WTC11 (cell line): ENCODE data around the gene PRAC2. TPM values are rescaled to one million over a fixed set of nuclear protein-coding genes. Genes with fewer than 3 reads are reported as not detected.

Source experiments
- ATAC-seq: fragments of 200-7000 bp; cut with Tn5 transposase; 2 replicates; pipeline ENCODE4 v1.10.0; 2021; ENCODE audit warnings: mild to moderate bottlenecking, moderate library complexity
- CTCF ChIA-PET: fragments of 300-600 bp; sonication (Branson Sonifier 250); formaldehyde crosslinking; loops from one replicate; lab custom pipeline; 2021; ENCODE audit warnings: antibody characterized with exemption; lab: Charles Lee
- POLR2A ChIA-PET: fragments of 350-600 bp; sonication (Branson Sonifier 250); formaldehyde crosslinking; loops from one replicate; lab custom pipeline; 2021; ENCODE audit warnings: antibody characterized with exemption; lab: Charles Lee
- DNase-seq: peaks from one replicate; pipeline ENCODE4 v3.0.0; 2021; ENCODE audit warnings: low spot score
- H3K27ac Mint-ChIP-seq: 2 replicates; pipeline ENCODE4 v1.8.0; 2021; ENCODE audit warnings: mixed read lengths
- H3K27me3 Mint-ChIP-seq: 2 replicates; pipeline ENCODE4 v1.8.0; 2021; ENCODE audit warnings: low read depth, mild to moderate bottlenecking, moderate library complexity, mixed read lengths
- H3K36me3 Mint-ChIP-seq: 2 replicates; pipeline ENCODE4 v1.8.0; 2021; ENCODE audit warnings: mixed read lengths
- H3K4me1 Mint-ChIP-seq: 2 replicates; pipeline ENCODE4 v1.8.0; 2022; ENCODE audit warnings: mixed read lengths
- H3K4me3 Mint-ChIP-seq: 2 replicates; pipeline ENCODE4 v1.8.0; 2021; ENCODE audit warnings: mild to moderate bottlenecking, moderate library complexity, mixed read lengths
- H3K9me3 Mint-ChIP-seq: 2 replicates; pipeline ENCODE4 v1.8.0; 2021; ENCODE audit warnings: mixed read lengths
- AFF4 ChIP-seq: sonication (generic); formaldehyde crosslinking; IDR thresholded peaks from 2 replicates; pipeline ENCODE4 v1.8.1; 2023; ENCODE audit warnings: mild to moderate bottlenecking, missing genetic modification reagents, borderline replicate concordance
- AR ChIP-seq: fragments of 250-450 bp; sonication (Bioruptor Pico); IDR thresholded peaks from 2 replicates; pipeline ENCODE4 v1.9.0; 2021; ENCODE audit warnings: mild to moderate bottlenecking
- ATF1 ChIP-seq: sonication (generic); formaldehyde crosslinking; IDR thresholded peaks from 2 replicates; pipeline ENCODE4 v1.8.1; 2023; ENCODE audit warnings: mild to moderate bottlenecking, moderate library complexity, missing genetic modification reagents
- CBFB ChIP-seq: sonication (generic); formaldehyde crosslinking; IDR thresholded peaks from 2 replicates; pipeline ENCODE4 v1.8.1; 2022; ENCODE audit warnings: mild to moderate bottlenecking, low read depth, missing genetic modification reagents
- CREB1 ChIP-seq: sonication (generic); formaldehyde crosslinking; IDR thresholded peaks from 2 replicates; pipeline ENCODE4 v1.8.0; 2023; ENCODE audit warnings: mild to moderate bottlenecking, missing genetic modification reagents
- FOXP1 ChIP-seq: sonication (generic); formaldehyde crosslinking; IDR thresholded peaks from 2 replicates; pipeline ENCODE4 v1.8.0; 2022; ENCODE audit warnings: missing genetic modification reagents, mild to moderate bottlenecking, moderate library complexity, borderline replicate concordance
- HMGXB4 ChIP-seq: sonication (generic); formaldehyde crosslinking; IDR thresholded peaks from 2 replicates; pipeline ENCODE4 v1.8.1; 2023; ENCODE audit warnings: mild to moderate bottlenecking, moderate library complexity, missing genetic modification reagents
- IRF2 ChIP-seq: sonication (generic); formaldehyde crosslinking; IDR thresholded peaks from 2 replicates; pipeline ENCODE4 v1.8.0; 2022; ENCODE audit warnings: low read depth, missing genetic modification reagents, borderline replicate concordance
- NFE2L1 ChIP-seq: sonication (generic); formaldehyde crosslinking; IDR thresholded peaks from 2 replicates; pipeline ENCODE4 v1.8.1; 2023; ENCODE audit warnings: missing genetic modification reagents
- NR3C1 ChIP-seq: sonication (generic); formaldehyde crosslinking; conservative IDR thresholded peaks from 2 replicates; pipeline ENCODE4 v1.8.1; 2023; ENCODE audit warnings: low read depth, mild to moderate bottlenecking, missing genetic modification reagents
- SMAD4 ChIP-seq: sonication (generic); formaldehyde crosslinking; IDR thresholded peaks from 2 replicates; pipeline ENCODE4 v1.8.0; 2022; ENCODE audit warnings: mild to moderate bottlenecking, missing genetic modification reagents
- SOX15 ChIP-seq: fragments of 250-450 bp; sonication (Bioruptor Pico); IDR thresholded peaks from 2 replicates; pipeline ENCODE4 v1.9.0; 2021; ENCODE audit warnings: mild to moderate bottlenecking
- ZBTB43 ChIP-seq: sonication (generic); formaldehyde crosslinking; IDR thresholded peaks from 2 replicates; pipeline ENCODE4 v1.8.1; 2023; ENCODE audit warnings: mild to moderate bottlenecking, missing genetic modification reagents
- ZMAT4 ChIP-seq: fragments of 250-450 bp; sonication (Bioruptor Pico); IDR thresholded peaks from 2 replicates; pipeline ENCODE4 v1.9.0; 2021; ENCODE audit warnings: mild to moderate bottlenecking
- ZNF138 ChIP-seq: sonication (generic); formaldehyde crosslinking; conservative IDR thresholded peaks from 2 replicates; pipeline ENCODE4 v1.8.1; 2022; ENCODE audit warnings: mild to moderate bottlenecking, moderate library complexity, missing genetic modification reagents
- ZNF232 ChIP-seq: sonication (generic); formaldehyde crosslinking; IDR thresholded peaks from 2 replicates; pipeline ENCODE4 v1.8.0; 2022; ENCODE audit warnings: mild to moderate bottlenecking, missing genetic modification reagents
- ZNF263 ChIP-seq: sonication (generic); formaldehyde crosslinking; IDR thresholded peaks from 2 replicates; pipeline ENCODE4 v1.8.1; 2022; ENCODE audit warnings: low read depth, mild to moderate bottlenecking, moderate library complexity, missing genetic modification reagents
- ZNF317 ChIP-seq: sonication (generic); formaldehyde crosslinking; IDR thresholded peaks from 2 replicates; pipeline ENCODE4 v1.8.1; 2023; ENCODE audit warnings: low read depth, mild to moderate bottlenecking, moderate library complexity, missing genetic modification reagents, borderline replicate concordance
- ZNF532 ChIP-seq: fragments of 250-450 bp; sonication (Bioruptor Pico); IDR thresholded peaks from 2 replicates; pipeline ENCODE4 v1.9.0; 2021; ENCODE audit warnings: mild to moderate bottlenecking, borderline replicate concordance
- total RNA-seq: library from RNA; stranded (reverse); gene quantifications from 3 replicates; pipeline ENCODE4 v1.2.3, GENCODE V29; 2021

PRAC2 gene
- total RNA-seq, 1 experiment from 2014 or later = 22.3 TPM

- no peak for TF ChIP-seq ZNF317 (CRISPR knock-in tag)
- TF ChIP-seq HMGXB4 (CRISPR knock-in tag) = no peak
- no peak for TF ChIP-seq IRF2 (CRISPR knock-in tag)
- no peak for TF ChIP-seq AR
- no peak for TF ChIP-seq SMAD4 (CRISPR knock-in tag)
- no peak for TF ChIP-seq CREB1 (CRISPR knock-in tag)
- no peak for TF ChIP-seq NFE2L1 (CRISPR knock-in tag)
- no peak for TF ChIP-seq NR3C1
- TF ChIP-seq ZNF263 (CRISPR knock-in tag) = no peak
- TF ChIP-seq ZBTB43 = no peak
These were observed 43.4 kb upstream of the PRAC2 start (continued) for GRCh38 chr17:48679385-48680096.

GRCh38 chr17:48681609-48682008 lies 41.4 kb upstream of the PRAC2 start:
- ATAC-seq (no peak), DNase-seq (no peak)
- ChIA-PET CTCF (interaction anchor here (0.7 to 5.5 kb wide), 7 partner anchors 10 to 197 kb away, joined by 3 to 148 read pairs (median 4); partner anchors contain the start of gene PRAC2), POLR2A (no interaction called here)
- H3K36me3 Mint-ChIP-seq = no peaks in the 10 kb centered on the region
- peaks cover 4% of the 10 kb centered on the region for H3K4me1 Mint-ChIP-seq
- H3K9me3 Mint-ChIP-seq = no peaks in the 10 kb centered on the region
- H3K4me3 Mint-ChIP-seq = no peak overlapping the region
- peaks cover 17% of the 10 kb centered on the region for H3K27me3 Mint-ChIP-seq
- H3K27ac Mint-ChIP-seq = no peak overlapping the region
- TF ChIP-seq SOX15 (CRISPR knock-in tag) (no peak), ZNF138 (CRISPR knock-in tag) (no peak), FOXP1 (CRISPR knock-in tag) (no peak), AFF4 (no peak), ZMAT4 (CRISPR knock-in tag) (no peak), ZNF532 (CRISPR knock-in tag) (no peak), ATF1 (CRISPR knock-in tag) (no peak), HMGXB4 (CRISPR knock-in tag) (no peak), NR3C1 (no peak), ZNF232 (no peak), CBFB (CRISPR knock-in tag) (no peak)
